Fibroblast of mammary gland (primary cell): ENCODE data around the gene ATXN2.
A peak's percentile ranks its signal among the peaks of the same experiment; 100 is the strongest.

Source experiments
- DNase-seq: peaks from one replicate; pipeline ENCODE4 v3.0.0-alpha.2; 2010; ENCODE audit warnings: low read depth
- H3K4me3 ChIP-seq: 2 replicates; pipeline ENCODE4 v1.5.1; 2011; ENCODE audit warnings: low read depth, mild to moderate bottlenecking, low read length, moderate library complexity; ENCODE audit not compliant: control insufficient read depth
- CTCF ChIP-seq: conservative IDR thresholded peaks from 2 replicates; pipeline ENCODE4 v1.5.1; 2011; ENCODE audit warnings: low read depth, low read length, inconsistent platforms; ENCODE audit not compliant: control insufficient read depth, insufficient read depth

Gene ATXN2

GRCh38 chr12:111546758-111547383, 52.2 kb downstream of the ATXN2 start:
- peak; percentile 69 for DNase-seq
- TF ChIP-seq CTCF: no peak
- H3K4me3 ChIP-seq: no peak overlapping the region

GRCh38 chr12:111546171-111546570, 52.9 kb downstream of the ATXN2 start:
- no peak overlapping the region for H3K4me3 ChIP-seq
- no peak for TF ChIP-seq CTCF
- no peak for DNase-seq

GRCh38 chr12:111544032-111544431, 55.1 kb downstream of the ATXN2 start:
- no peak overlapping the region for H3K4me3 ChIP-seq
- DNase-seq: no peak
- no peak for TF ChIP-seq CTCF

- DNase-seq: no peak
- H3K4me3 ChIP-seq: no peak overlapping the region
- no peak for TF ChIP-seq CTCF
These were observed 66.4 kb downstream of the ATXN2 start for GRCh38 chr12:111532751-111533150.

GRCh38 chr12:111529424-111530368, 69.4 kb downstream of the ATXN2 start:
- no peak overlapping the region for H3K4me3 ChIP-seq
- peak; percentile 61 for DNase-seq
- peak; percentile 69 for TF ChIP-seq CTCF

- no peak overlapping the region for H3K4me3 ChIP-seq
- no peak for TF ChIP-seq CTCF
- no peak for DNase-seq
These were observed 75.4 kb downstream of the ATXN2 start for GRCh38 chr12:111523587-111524167.
